K562 treated with DMSO at 1 percent for 4 hours (cell line): ENCODE results near the gene USP17L24. TPM values are rescaled to one million over a fixed set of nuclear protein-coding genes. Genes with fewer than 3 reads are reported as not detected.

ENCODE experiments used
- total RNA-seq: library from RNA; unstranded; fragments of 300-600 nt; gene quantifications from 2 replicates; pipeline ENCODE4 v1.2.3, GENCODE V29; 2022; ENCODE audit not compliant: insufficient read depth

Gene USP17L24
- total RNA-seq = not detected in 2 replicates

GRCh38 chr4:9324865-9325264 is at the start of gene USP17L24:
USP17L24 (plus strand) TSS chr4:9325165; CDS start chr4:9325165, 0 bp downstream.

GRCh38 chr4:9329611-9330010 is 4.6 kb downstream of the USP17L24 start, which contains the start of gene USP17L25:
USP17L25 (plus strand) TSS chr4:9329911; CDS start chr4:9329911, 0 bp downstream.

GRCh38 chr4:9334358-9334757 is 9.4 kb downstream of the USP17L24 start, which contains the start of gene USP17L26:
USP17L26 (plus strand) TSS chr4:9334658; CDS start chr4:9334658, 0 bp downstream.

GRCh38 chr4:9339103-9339502 is 14.1 kb downstream of the USP17L24 start, which contains the start of gene USP17L5:
USP17L5 (plus strand) TSS chr4:9339403; CDS start chr4:9339403, 0 bp downstream.

GRCh38 chr4:9343848-9344247 is 18.9 kb downstream of the USP17L24 start, which contains the start of gene USP17L27:
USP17L27 (plus strand) TSS chr4:9344148; CDS start chr4:9344148, 0 bp downstream.

GRCh38 chr4:9348593-9348992 is 23.6 kb downstream of the USP17L24 start, which contains the start of gene USP17L28:
USP17L28 (plus strand) TSS chr4:9348893; CDS start chr4:9348893, 0 bp downstream.

GRCh38 chr4:9353338-9353737 is 28.4 kb downstream of the USP17L24 start, which contains the start of gene USP17L29:
USP17L29 (plus strand) TSS chr4:9353638; CDS start chr4:9353638, 0 bp downstream.

GRCh38 chr4:9362829-9363228 is 37.9 kb downstream of the USP17L24 start, which contains the start of gene USP17L30:
USP17L30 (plus strand) TSS chr4:9363129; CDS start chr4:9363129, 0 bp downstream.

Other genes with a start within 250 kb of the USP17L24 start
- gene FAM90A26, start 154.8 kb upstream of the USP17L24 start, total RNA-seq = not detected in 2 replicates
- not detected in 2 replicates for gene USP17L10, start 114.5 kb upstream of the USP17L24 start, total RNA-seq
- gene USP17L11, start 109.8 kb upstream of the USP17L24 start, total RNA-seq = not detected in 2 replicates
- gene USP17L12, start 105.0 kb upstream of the USP17L24 start, total RNA-seq = not detected in 2 replicates
- gene USP17L13, start 100.3 kb upstream of the USP17L24 start, total RNA-seq = not detected in 2 replicates
- gene USP17L15, start 90.8 kb upstream of the USP17L24 start, total RNA-seq = not detected in 2 replicates
- not detected in 2 replicates for gene USP17L17, start 81.3 kb upstream of the USP17L24 start, total RNA-seq
- gene USP17L18, start 76.5 kb upstream of the USP17L24 start, total RNA-seq = not detected in 2 replicates
- not detected in 2 replicates for gene USP17L19, start 71.8 kb upstream of the USP17L24 start, total RNA-seq
- not detected in 2 replicates for gene USP17L20, start 67.0 kb upstream of the USP17L24 start, total RNA-seq
- gene USP17L21, start 62.3 kb upstream of the USP17L24 start, total RNA-seq = not detected in 2 replicates
- not detected in 2 replicates for gene USP17L22, start 57.5 kb upstream of the USP17L24 start, total RNA-seq
- gene USP17L25, start 4.7 kb downstream of the USP17L24 start, total RNA-seq = not detected in 2 replicates
- not detected in 2 replicates for gene USP17L26, start 9.5 kb downstream of the USP17L24 start, total RNA-seq
- gene USP17L5, start 14.2 kb downstream of the USP17L24 start, total RNA-seq = not detected in 2 replicates
- gene USP17L27, start 19.0 kb downstream of the USP17L24 start, total RNA-seq = not detected in 2 replicates
- not detected in 2 replicates for gene USP17L28, start 23.7 kb downstream of the USP17L24 start, total RNA-seq
- gene USP17L29, start 28.5 kb downstream of the USP17L24 start, total RNA-seq = not detected in 2 replicates
- gene USP17L30, start 38.0 kb downstream of the USP17L24 start, total RNA-seq = not detected in 2 replicates
- not detected in 2 replicates for gene DEFB131A, start 119.2 kb downstream of the USP17L24 start, total RNA-seq